Measurements from ENCODE around the gene UBXN1.
"Not testable (repeated sequence)": the region's sequence is repeated elsewhere in the genome, so short reads cannot be mapped to it uniquely, and the experiment has no call there.

Gene UBXN1

DNA sequence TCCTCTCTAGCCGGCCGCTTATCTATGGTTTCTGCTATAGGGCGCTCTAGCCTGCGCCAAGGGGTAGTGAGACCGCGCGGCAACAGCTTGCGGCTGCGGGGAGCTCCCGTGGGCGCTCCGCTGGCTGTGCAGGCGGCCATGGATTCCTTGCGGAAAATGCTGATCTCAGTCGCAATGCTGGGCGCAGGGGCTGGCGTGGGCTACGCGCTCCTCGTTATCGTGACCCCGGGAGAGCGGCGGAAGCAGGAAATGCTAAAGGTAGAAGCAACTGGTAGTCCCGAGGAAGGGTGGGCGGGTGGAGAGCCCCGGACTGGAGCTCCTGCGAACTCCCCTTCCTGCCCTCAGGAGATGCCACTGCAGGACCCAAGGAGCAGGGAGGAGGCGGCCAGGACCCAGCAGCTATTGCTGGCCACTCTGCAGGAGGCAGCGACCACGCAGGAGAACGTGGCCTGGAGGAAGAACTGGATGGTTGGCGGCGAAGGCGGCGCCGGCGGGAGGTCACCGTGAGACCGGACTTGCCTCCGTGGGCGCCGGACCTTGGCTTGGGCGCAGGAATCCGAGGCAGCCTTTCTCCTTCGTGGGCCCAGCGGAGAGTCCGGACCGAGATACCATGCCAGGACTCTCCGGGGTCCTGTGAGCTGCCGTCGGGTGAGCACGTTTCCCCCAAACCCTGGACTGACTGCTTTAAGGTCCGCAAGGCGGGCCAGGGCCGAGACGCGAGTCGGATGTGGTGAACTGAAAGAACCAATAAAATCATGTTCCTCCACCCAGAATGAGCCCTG lies 7.1 kb downstream of the UBXN1 start, which contains the start of the genes LBHD1 and UQCC3:
Gene LBHD1 (minus strand): TSS at position 660 of the 782 bp plus-strand sequence. CDS start 2,236 bp downstream, outside the sequence.
Gene UQCC3 (plus strand): TSS at position 66 of the 782 bp plus-strand sequence. CDS start 73 bp downstream, at position 139.
- peak; percentile 89 for DNase-seq (ENCODE audit: low read depth)

DNA sequence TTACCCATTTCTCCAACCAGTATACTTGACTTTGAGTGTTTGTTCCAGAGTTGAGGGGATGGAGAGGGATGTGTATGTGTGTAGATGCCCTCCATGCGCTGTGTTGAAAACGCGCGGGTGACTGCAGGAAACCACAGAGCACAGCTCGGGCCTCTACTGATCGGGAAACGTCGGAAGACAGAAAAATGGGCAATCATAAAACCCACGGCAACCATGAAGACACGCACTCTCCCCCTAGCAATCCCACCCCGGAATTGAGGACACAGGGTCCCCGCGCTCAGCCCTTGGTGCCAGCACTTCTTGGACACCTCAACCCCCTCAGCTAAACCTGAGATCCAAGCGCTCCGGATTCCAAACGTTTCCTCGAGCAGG lies 7.7 kb downstream of the UBXN1 start:
- no peak for DNase-seq (ENCODE audit: low read depth)

GRCh38 chr11:62669420-62670161 lies 9.3 kb downstream of the UBXN1 start:
- no peak for DNase-seq (ENCODE audit: low read depth)

GRCh38 chr11:62667460-62667859 lies 11.4 kb downstream of the UBXN1 start:
- DNase-seq (ENCODE audit: low read depth): no peak

GRCh38 chr11:62666259-62666926 lies 12.5 kb downstream of the UBXN1 start:
- DNase-seq (ENCODE audit: low read depth): no peak

DNA sequence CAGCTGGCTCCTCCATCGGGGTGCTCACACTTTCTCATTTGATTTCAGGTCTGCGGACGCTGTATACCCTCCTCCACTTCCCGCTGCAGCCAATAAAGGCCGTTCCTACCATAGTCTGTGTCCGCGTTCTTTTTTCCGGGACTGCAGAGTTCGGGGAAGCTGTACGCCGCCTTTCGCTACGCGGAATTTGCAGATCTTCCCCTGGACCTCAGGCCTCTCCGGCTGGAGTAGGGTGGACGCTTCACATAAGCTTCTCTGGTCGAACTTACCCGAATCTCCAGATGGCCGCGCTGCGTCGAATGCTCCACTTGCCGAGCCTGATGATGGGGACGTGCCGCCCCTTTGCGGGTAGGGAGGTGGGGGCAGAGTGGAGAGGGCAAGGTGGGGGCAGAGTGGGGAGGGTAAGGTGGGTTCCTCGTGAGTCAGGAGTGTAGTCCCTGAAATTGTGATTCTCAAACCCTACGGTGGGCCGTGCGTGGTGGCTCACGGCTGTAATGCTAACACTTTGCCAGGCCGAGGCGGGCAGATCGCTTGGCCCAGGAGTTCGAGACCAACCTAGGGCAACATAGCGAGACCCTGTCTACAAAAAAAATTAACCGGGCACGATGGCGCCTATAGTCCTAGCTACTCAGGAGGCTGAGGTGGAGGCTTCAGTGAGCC lies 13.1 kb downstream of the UBXN1 start:
- DNase-seq (ENCODE audit: low read depth): peak; percentile 57

- DNase-seq (ENCODE audit: low read depth): peak; percentile 95
These were observed 13.7 kb downstream of the UBXN1 start, which contains the start of the genes C11orf98 and CSKMT for GRCh38 chr11:62665075-62665598. Gene C11orf98 (minus strand): TSS chr11:62665210. CDS start chr11:62665169, 41 bp downstream. Gene CSKMT (plus strand): TSS chr11:62665312. CDS start chr11:62665880, 568 bp downstream.

- DNase-seq (ENCODE audit: low read depth): peak; percentile 70
These were observed 14.3 kb downstream of the UBXN1 start for GRCh38 chr11:62664405-62665074.

DNA sequence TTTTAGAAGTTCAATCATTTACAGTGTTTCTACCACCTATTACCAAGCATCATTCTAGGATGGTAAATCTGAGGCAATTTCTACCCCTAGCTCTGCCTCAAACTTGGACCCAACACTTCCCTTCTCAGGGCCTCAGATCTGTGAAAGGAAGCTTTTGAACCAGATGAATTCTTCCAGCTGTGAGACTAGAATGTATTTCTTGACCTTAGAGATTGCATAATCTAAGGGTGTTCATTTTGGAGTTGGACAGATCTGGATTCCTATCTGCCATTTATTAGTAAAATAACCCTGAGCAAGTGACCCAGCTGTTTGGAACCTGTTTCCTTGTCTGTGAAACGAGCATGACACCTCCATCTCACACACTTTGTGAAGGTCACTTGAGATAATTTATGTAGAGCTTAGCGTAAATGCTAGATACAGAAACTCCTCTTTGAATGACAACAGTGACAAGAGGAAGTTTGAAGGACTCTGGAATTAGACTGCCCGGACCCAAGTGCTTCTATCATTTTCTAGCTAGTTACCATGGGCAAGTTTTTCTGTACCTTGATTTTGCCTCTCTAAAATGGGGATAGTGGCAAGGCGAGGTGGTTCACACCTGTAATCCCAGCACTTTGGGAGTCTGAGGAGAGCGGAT lies 22.0 kb downstream of the UBXN1 start:
- no peak for DNase-seq (ENCODE audit: low read depth)

DNA sequence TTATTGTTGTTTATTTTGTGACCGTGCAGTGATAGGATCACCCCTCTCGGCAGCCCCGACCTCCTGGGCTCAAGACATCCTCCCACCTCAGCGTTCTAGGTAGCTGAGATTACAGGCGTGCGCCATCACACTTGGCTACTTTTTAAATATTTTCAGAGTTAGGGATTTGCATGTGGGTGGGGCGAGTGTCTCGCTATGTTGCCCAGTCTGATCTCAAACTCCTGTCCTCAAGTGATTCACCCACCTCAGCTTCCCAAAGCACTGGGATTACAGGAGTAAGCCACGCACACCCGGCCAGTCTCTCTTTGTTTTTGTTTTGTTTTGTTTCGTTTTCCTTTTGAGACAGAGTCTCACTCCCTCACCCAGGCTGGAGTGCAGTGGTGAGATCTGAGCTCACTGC lies 24.6 kb downstream of the UBXN1 start:
- DNase-seq (ENCODE audit: low read depth): no peak

GRCh38 chr11:62652161-62653006 lies 26.5 kb downstream of the UBXN1 start:
- peak; percentile 37 for DNase-seq (ENCODE audit: low read depth)

- DNase-seq (ENCODE audit: low read depth): not testable (repeated sequence)
These were observed 28.6 kb downstream of the UBXN1 start for GRCh38 chr11:62650283-62650682.

GRCh38 chr11:62649486-62649885 lies 29.4 kb downstream of the UBXN1 start:
- no peak for DNase-seq (ENCODE audit: low read depth)

DNA sequence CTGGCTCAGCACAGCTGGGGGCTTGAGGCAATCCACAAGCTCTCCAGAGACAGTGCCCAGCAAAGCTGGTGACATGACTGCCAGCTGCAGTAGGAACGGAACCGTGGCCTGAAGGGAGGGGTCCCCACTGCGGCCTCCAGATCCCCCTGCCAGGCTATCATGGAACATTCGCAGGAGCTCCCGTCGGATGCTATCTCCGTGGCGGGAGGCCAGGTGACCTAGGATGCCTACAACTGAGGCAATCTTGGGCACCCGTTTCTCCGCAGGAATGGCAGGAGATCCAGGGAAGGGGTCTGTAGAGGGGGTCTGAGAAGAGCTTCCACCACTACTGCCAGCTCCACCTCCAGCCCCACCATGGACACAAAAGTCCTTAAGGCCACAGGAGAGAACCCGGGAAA lies 29.9 kb downstream of the UBXN1 start:
- no peak for DNase-seq (ENCODE audit: low read depth)

- no peak for DNase-seq (ENCODE audit: low read depth)
These were observed 30.5 kb downstream of the UBXN1 start for GRCh38 chr11:62648185-62648966.

GRCh38 chr11:62647609-62648005 lies 31.3 kb downstream of the UBXN1 start:
- DNase-seq (ENCODE audit: low read depth): no peak

DNA sequence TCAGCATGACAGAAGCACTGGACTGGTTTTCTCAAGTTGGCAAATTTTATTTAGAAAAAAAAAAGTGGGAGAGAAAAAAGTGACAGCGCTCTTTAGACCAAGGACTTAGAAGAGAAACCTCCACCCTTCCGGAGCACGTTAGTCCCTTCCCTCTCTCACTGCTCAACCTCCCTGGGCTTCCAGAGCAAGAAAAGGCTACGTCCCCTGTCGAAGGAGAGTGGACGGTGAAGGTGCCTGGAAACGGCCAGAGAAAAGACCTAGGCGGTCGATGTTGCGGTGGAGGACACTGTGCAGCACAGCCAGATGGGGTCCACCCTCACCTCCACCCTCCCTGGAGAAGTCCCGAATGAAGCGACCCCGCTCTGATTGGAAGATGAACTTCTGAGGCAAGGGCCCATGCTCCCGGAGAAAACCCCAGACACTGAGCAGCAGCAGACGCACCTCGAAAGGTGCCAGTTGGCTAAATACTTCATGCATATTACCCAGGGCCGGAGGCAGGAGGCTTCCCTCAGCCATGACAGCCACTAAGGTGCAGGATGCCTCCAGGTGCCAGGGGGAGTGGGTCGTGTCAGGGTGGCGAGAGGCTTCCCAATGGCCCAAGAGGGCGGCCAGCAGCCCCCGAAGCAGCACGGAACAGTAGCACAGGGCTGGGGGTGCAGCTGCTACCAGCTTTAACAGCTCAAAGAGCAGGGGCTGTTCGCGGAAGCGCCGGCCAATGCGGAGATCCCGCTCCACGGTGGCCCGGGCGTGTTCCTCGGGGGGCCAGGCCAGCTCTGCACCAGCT lies 31.9 kb downstream of the UBXN1 start:
- no peak for DNase-seq (ENCODE audit: low read depth)
